ENCODE data around the gene CD180.

Gene CD180

GRCh38 chr5:67183859-67184258, 12.7 kb downstream of the CD180 start:
- H3K79me2 ChIP-seq (ENCODE audit: low read length), result no peaks in the 10 kb centered on the region
- DNase-seq, result no peak
- H3K27ac ChIP-seq (ENCODE audit: low read length), result no peak overlapping the region
- no peak overlapping the region for H2AFZ ChIP-seq (ENCODE audit: low read length)
- H3K4me2 ChIP-seq (ENCODE audit: low read depth, low read length), result no peak overlapping the region
- no peaks in the 10 kb centered on the region for H3K9me3 ChIP-seq (replicated peaks; ENCODE audit: insufficient read depth, low read length)
- H3K36me3 ChIP-seq (replicated peaks; ENCODE audit: insufficient read depth, low read length), result no peaks in the 10 kb centered on the region
- no peak overlapping the region for H3K9ac ChIP-seq (ENCODE audit: low read length)
- TF ChIP-seq EZH2 (optimal IDR thresholded peaks at IDR 0.05; ENCODE audit: low read depth, low read length) (no peak), EZH2phosphoT487 (IDR thresholded peaks at IDR 0.05; ENCODE audit: low read length) (no peak)
- TF ChIP-seq, protein P1, sequence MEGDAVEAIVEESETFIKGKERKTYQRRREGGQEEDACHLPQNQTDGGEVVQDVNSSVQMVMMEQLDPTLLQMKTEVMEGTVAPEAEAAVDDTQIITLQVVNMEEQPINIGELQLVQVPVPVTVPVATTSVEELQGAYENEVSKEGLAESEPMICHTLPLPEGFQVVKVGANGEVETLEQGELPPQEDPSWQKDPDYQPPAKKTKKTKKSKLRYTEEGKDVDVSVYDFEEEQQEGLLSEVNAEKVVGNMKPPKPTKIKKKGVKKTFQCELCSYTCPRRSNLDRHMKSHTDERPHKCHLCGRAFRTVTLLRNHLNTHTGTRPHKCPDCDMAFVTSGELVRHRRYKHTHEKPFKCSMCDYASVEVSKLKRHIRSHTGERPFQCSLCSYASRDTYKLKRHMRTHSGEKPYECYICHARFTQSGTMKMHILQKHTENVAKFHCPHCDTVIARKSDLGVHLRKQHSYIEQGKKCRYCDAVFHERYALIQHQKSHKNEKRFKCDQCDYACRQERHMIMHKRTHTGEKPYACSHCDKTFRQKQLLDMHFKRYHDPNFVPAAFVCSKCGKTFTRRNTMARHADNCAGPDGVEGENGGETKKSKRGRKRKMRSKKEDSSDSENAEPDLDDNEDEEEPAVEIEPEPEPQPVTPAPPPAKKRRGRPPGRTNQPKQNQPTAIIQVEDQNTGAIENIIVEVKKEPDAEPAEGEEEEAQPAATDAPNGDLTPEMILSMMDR (IDR thresholded peaks at IDR 0.05; ENCODE audit: low read length), result no peak
- H3F3A ChIP-seq (ENCODE audit: insufficient read depth, low read length), result no peaks in the 10 kb centered on the region
- H4K20me1 ChIP-seq (ENCODE audit: insufficient read depth, low read length), result no peaks in the 10 kb centered on the region
- no peaks in the 10 kb centered on the region for H3K4me1 ChIP-seq (ENCODE audit: low read length)
- no peaks in the 10 kb centered on the region for H3K27me3 ChIP-seq (replicated peaks; ENCODE audit: insufficient read depth, low read length)
- H3K4me3 ChIP-seq (ENCODE audit: low read length), result no peak overlapping the region
- no peaks in the 10 kb centered on the region for H3K9me2 ChIP-seq (replicated peaks; ENCODE audit: insufficient read depth, low read length)

DNA sequence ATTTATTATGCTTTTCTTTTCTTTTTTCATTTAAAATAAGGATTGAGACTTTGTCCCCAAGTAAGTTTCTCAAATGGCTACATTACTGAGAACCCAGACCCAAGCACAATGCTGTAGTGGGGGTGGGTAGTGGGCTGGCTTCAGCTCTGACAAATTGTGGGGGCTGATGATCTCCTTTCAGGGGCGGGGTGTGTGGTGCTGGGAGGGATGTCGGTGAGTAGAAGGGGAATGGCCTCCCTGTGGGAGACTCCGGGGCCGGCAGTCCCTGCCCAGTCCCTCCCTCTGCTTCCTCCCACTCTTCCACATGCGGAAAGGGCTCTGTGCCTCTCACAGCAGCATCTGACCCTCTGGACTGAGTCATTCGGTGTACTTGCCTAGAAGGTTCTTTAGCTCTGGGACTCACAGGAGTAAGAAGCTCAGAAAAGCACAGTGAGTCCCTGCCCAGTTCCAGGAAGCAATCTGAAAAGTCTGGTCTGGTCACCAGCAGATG, 14.3 kb downstream of the CD180 start:
- no peak overlapping the region for H3K4me2 ChIP-seq (ENCODE audit: low read depth, low read length)
- H3K79me2 ChIP-seq (ENCODE audit: low read length), result no peaks in the 10 kb centered on the region
- H3K27ac ChIP-seq (ENCODE audit: low read length), result no peak overlapping the region
- H3K9me3 ChIP-seq (replicated peaks; ENCODE audit: insufficient read depth, low read length), result no peaks in the 10 kb centered on the region
- H3K9ac ChIP-seq (ENCODE audit: low read length), result no peak overlapping the region
- H4K20me1 ChIP-seq (ENCODE audit: insufficient read depth, low read length), result no peaks in the 10 kb centered on the region
- no peak overlapping the region for H3K4me3 ChIP-seq (ENCODE audit: low read length)
- no peaks in the 10 kb centered on the region for H3K4me1 ChIP-seq (ENCODE audit: low read length)
- no peak for DNase-seq
- H3K9me2 ChIP-seq (replicated peaks; ENCODE audit: insufficient read depth, low read length), result no peaks in the 10 kb centered on the region
- no peaks in the 10 kb centered on the region for H3K27me3 ChIP-seq (replicated peaks; ENCODE audit: insufficient read depth, low read length)
- no peaks in the 10 kb centered on the region for H3F3A ChIP-seq (ENCODE audit: insufficient read depth, low read length)
- H3K36me3 ChIP-seq (replicated peaks; ENCODE audit: insufficient read depth, low read length), result no peaks in the 10 kb centered on the region
- TF ChIP-seq, protein P1 (IDR thresholded peaks at IDR 0.05; ENCODE audit: low read length), result no peak
- TF ChIP-seq EZH2phosphoT487 (IDR thresholded peaks at IDR 0.05; ENCODE audit: low read length), result no peak
- no peak for TF ChIP-seq EZH2 (optimal IDR thresholded peaks at IDR 0.05; ENCODE audit: low read depth, low read length)
- no peak overlapping the region for H2AFZ ChIP-seq (ENCODE audit: low read length)

DNA sequence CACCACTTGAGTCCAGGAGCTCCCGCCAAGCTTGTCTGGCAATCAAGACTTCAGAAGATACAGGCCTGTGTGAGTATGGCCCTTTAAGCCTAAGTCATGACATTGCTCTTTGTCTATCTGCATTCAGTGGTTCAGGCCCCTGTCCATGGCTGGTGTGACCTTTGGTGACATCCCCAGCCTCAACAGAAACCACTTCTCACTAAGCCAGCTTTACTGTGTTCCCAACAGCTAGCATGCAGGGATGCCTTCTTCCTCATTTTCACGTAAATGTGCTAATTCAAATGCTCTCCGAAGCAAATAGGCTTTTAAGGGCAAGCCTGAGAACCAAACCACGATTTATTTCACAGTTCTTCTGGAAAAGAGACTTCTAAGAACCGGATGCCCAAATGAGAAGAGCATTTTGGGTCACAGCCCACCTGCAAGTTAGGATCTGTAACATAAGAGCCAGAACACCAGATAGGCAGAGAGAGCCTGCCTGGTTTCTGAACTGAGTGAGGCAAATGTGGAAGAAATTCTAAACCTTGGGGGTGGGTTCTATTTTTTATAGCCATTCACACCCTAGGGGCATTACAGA, 14.9 kb downstream of the CD180 start:
- Histone ChIP-seq H3K4me1 (ENCODE audit: low read length) (no peaks in the 10 kb centered on the region), H3F3A (ENCODE audit: insufficient read depth, low read length) (no peaks in the 10 kb centered on the region), H2AFZ (ENCODE audit: low read length) (no peak overlapping the region), H3K36me3 (replicated peaks; ENCODE audit: insufficient read depth, low read length) (no peaks in the 10 kb centered on the region), H3K4me2 (ENCODE audit: low read depth, low read length) (no peak overlapping the region), H3K4me3 (ENCODE audit: low read length) (no peak overlapping the region), H3K27me3 (replicated peaks; ENCODE audit: insufficient read depth, low read length) (no peaks in the 10 kb centered on the region), H3K9ac (ENCODE audit: low read length) (no peak overlapping the region), H3K27ac (ENCODE audit: low read length) (no peak overlapping the region), H4K20me1 (ENCODE audit: insufficient read depth, low read length) (no peaks in the 10 kb centered on the region), H3K9me2 (replicated peaks; ENCODE audit: insufficient read depth, low read length) (no peaks in the 10 kb centered on the region), H3K9me3 (replicated peaks; ENCODE audit: insufficient read depth, low read length) (no peaks in the 10 kb centered on the region), H3K79me2 (ENCODE audit: low read length) (no peaks in the 10 kb centered on the region)
- no peak for DNase-seq
- TF ChIP-seq, protein P1 (IDR thresholded peaks at IDR 0.05; ENCODE audit: low read length), result no peak
- no peak for TF ChIP-seq EZH2 (optimal IDR thresholded peaks at IDR 0.05; ENCODE audit: low read depth, low read length)

Data from MM.1S (cell line).